PC-3 (cell line): Measurements from ENCODE around the gene VWA3B. TPM values are rescaled to one million over a fixed set of nuclear protein-coding genes. Genes with fewer than 3 reads are reported as not detected.

Source experiments
- ATAC-seq: fragments of 200-7000 bp; cut with Tn5 transposase; 2 replicates; pipeline ENCODE4 v1.9.1; 2020; ENCODE audit warnings: mild to moderate bottlenecking, moderate library complexity
- BruUV-seq: library from RNA; stranded (reverse); fragments of 400-500 nt; replicated peaks from 2 replicates; lab custom pipeline; 2021; lab: Mats Ljungman, UMichigan
- CTCF ChIA-PET: fragments of 300-600 bp; sonication (Branson Sonifier 250); formaldehyde crosslinking; loops from one replicate; lab custom pipeline; 2022; ENCODE audit warnings: antibody characterized with exemption; lab: Charles Lee
- POLR2A ChIA-PET: fragments of 300-600 bp; sonication (Branson Sonifier 250); formaldehyde crosslinking; loops from one replicate; lab custom pipeline; 2022; ENCODE audit warnings: antibody characterized with exemption; ENCODE audit not compliant: unreplicated experiment; lab: Charles Lee
- DNase-seq: peaks from one replicate; pipeline ENCODE4 v3.0.0-alpha.2; 2015
- H2AFZ ChIP-seq: fragments of 300-600 bp; sonication (generic); 2 replicates; pipeline ENCODE4 v1.6.0; 2016; ENCODE audit warnings: antibody characterized with exemption, low read length
- H3F3A ChIP-seq: fragments of 300-600 bp; sonication (generic); one replicate; pipeline ENCODE4 v1.6.0; 2017; ENCODE audit warnings: antibody characterized with exemption, low read length, control low read depth, mild to moderate bottlenecking; ENCODE audit not compliant: unreplicated experiment
- H3K27ac ChIP-seq: fragments of 300-600 bp; sonication (generic); 2 replicates; pipeline ENCODE4 v1.5.1; 2016; ENCODE audit warnings: mild to moderate bottlenecking, low read length
- H3K27me3 ChIP-seq: fragments of 300-600 bp; sonication (generic); 2 replicates; pipeline ENCODE4 v1.6.1; 2016; ENCODE audit warnings: low read length, mixed read lengths
- H3K36me3 ChIP-seq: fragments of 300-600 bp; sonication (generic); 2 replicates; pipeline ENCODE4 v1.6.1; 2016; ENCODE audit warnings: low read depth, mixed run types, low read length, mixed read lengths
- H3K4me1 ChIP-seq: fragments of 300-600 bp; sonication (generic); 2 replicates; pipeline ENCODE4 v1.5.1; 2016; ENCODE audit warnings: low read length; ENCODE audit not compliant: insufficient read depth
- H3K4me2 ChIP-seq: fragments of 300-600 bp; sonication (generic); 2 replicates; pipeline ENCODE4 v1.6.0; 2016; ENCODE audit warnings: low read length
- H3K4me3 ChIP-seq: fragments of 300-600 bp; sonication (generic); 2 replicates; pipeline ENCODE4 v1.5.1; 2016; ENCODE audit warnings: mild to moderate bottlenecking, low read length, mixed read lengths
- H3K79me2 ChIP-seq: fragments of 300-600 bp; sonication (generic); 2 replicates; pipeline ENCODE4 v1.6.1; 2017; ENCODE audit warnings: low read length, mixed read lengths
- H3K9ac ChIP-seq: fragments of 300-600 bp; sonication (generic); 2 replicates; pipeline ENCODE4 v1.6.0; 2016; ENCODE audit warnings: mild to moderate bottlenecking, low read length
- H3K9me2 ChIP-seq: fragments of 300-600 bp; sonication (generic); replicated peaks from 2 replicates; pipeline ENCODE4 v1.6.1; 2016; ENCODE audit warnings: mixed run types, low read length, mixed read lengths
- H3K9me3 ChIP-seq: fragments of 300-600 bp; sonication (generic); 2 replicates; pipeline ENCODE4 v1.6.1; 2016; ENCODE audit warnings: low read length, mixed read lengths
- H4K20me1 ChIP-seq: fragments of 300-600 bp; sonication (generic); 2 replicates; pipeline ENCODE4 v1.6.1; 2016; ENCODE audit warnings: low read length, mixed read lengths
- CTCF ChIP-seq: fragments of 300-600 bp; sonication (generic); conservative IDR thresholded peaks from 2 replicates; pipeline ENCODE4 v1.5.1; 2017; ENCODE audit warnings: antibody characterized with exemption, low read depth, mild to moderate bottlenecking, low read length
- EZH2 ChIP-seq: fragments of 300-600 bp; sonication (generic); IDR thresholded peaks from one replicate; pipeline ENCODE4 v1.6.1; 2017; ENCODE audit warnings: antibody characterized with exemption, mild to moderate bottlenecking, low read length; ENCODE audit not compliant: unreplicated experiment
- EZH2phosphoT487 ChIP-seq: fragments of 300-600 bp; sonication (generic); IDR thresholded peaks from 2 replicates; pipeline ENCODE4 v1.6.1; 2018; ENCODE audit warnings: mild to moderate bottlenecking, antibody characterized with exemption, low read length, borderline replicate concordance
- intact Hi-C: fragments of 100-400 bp; cut with micrococcal nuclease; formaldehyde crosslinking; loops from 2 replicates; pipeline ENCODE4 v1.9.0; 2023
- total RNA-seq: library from RNA; depleted of rRNA; stranded (reverse); fragments of >200 nt; gene quantifications from 2 replicates; pipeline ENCODE4 v1.2.3, GENCODE V29; 2014

VWA3B gene
- total RNA-seq, 1 experiment from 2014 or later: not detected

DNA sequence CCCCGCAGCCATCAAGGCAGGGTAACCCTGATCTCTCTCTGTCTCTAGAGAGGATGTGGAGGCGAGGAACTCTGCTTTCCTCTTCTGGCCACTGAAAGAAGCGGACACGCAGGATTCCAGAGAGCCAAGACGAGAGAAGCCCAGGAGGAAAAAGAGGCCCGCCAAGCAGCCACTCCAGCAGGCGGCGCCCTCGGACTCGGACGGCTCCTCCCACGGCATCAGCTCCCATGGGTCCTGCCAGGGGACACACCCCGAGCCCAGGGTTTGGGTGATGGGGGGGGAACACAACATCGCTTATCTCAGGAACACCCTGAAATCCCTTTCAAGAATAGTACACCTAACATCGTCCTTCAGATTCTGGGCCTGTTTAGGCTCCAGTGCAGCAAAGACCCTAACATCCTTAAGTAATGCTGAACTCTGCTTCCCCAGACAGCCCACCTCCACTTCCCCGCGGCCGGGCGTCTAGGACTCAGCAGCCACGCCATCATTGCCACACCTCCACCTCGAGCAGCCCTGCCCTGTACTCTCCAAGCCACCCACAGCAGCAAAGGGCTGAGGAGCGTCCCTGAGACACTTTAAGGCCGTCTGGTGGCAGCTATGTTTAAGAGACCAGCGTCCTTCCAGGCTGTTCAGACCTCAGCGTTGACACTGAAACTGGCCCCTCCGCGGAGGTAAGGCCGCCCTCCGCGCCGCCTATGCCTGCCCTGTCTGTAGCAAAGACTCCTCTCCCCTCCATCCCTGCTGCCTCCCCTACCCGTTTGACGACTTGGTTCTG is 225.0 kb downstream of the VWA3B start:
- no peaks in the 10 kb centered on the region for H3K27me3 ChIP-seq
- H3K79me2 ChIP-seq: no peaks in the 10 kb centered on the region
- H3K4me3 ChIP-seq: no peak overlapping the region
- CTCF ChIA-PET: no interaction called here
- TF ChIP-seq EZH2: no peak
- TF ChIP-seq CTCF: no peak; the same call in 1 of the 2 replicates
- no peak for TF ChIP-seq EZH2phosphoT487
- no peak overlapping the region for H3K4me2 ChIP-seq
- H4K20me1 ChIP-seq: no peaks in the 10 kb centered on the region
- intact Hi-C loops: no loop called here
- no peaks in the 10 kb centered on the region for H3K36me3 ChIP-seq
- H3K4me1 ChIP-seq: no peaks in the 10 kb centered on the region
- H3F3A ChIP-seq: no peaks in the 10 kb centered on the region
- H2AFZ ChIP-seq: no peak overlapping the region
- H3K9me2 ChIP-seq: no peaks in the 10 kb centered on the region
- POLR2A ChIA-PET: no interaction called here
- no peak overlapping the region for H3K9ac ChIP-seq
- no peak overlapping the region for H3K27ac ChIP-seq
- DNase-seq: no peak
- no peaks in the 10 kb centered on the region for H3K9me3 ChIP-seq
- BruUV-seq: no TSS peak
- ATAC-seq: no peak

DNA sequence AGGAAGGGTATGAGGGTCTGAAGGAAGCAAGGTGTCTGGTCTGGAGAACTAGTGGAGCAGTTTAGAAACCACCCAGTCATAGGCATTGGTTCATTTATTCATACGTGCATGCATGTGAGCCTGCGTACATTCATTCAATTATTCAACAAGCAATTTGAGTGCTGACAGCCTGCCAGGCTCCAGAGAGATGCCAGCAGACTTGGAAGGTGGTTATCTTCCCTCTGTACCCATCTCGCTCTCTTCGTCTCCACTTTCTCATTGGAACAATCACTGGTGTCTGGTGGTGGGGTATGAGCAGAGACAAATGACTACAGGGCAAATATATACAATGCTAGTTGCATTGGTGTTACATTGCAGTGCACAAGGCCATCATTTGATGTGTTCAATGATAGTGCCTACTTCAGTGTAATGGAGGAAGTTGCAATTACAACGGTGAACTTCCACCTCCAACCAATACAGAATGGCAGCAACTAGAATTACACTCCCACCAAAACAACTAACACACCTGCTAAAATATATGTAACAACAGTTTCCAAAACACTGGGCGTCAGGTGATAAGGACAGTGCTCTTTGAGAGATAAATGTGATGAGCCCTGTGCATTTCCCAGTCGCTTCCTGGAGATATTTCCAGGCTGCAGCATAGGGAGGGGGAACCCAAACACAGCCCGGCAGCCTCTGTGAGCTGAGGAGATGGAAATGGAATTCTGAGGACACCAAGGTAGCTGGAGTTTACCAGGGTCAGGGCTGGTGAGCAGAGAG is 226.7 kb downstream of the VWA3B start:
- DNase-seq (no peak), ATAC-seq (no peak)
- CTCF ChIA-PET: no interaction called here
- H3K36me3 ChIP-seq: no peaks in the 10 kb centered on the region
- no peaks in the 10 kb centered on the region for H3K9me3 ChIP-seq
- no peak overlapping the region for H3K9ac ChIP-seq
- POLR2A ChIA-PET: no interaction called here
- no peaks in the 10 kb centered on the region for H3K4me1 ChIP-seq
- intact Hi-C loops: no loop called here
- H4K20me1 ChIP-seq: no peaks in the 10 kb centered on the region
- TF ChIP-seq EZH2 (no peak), CTCF (no peak), EZH2phosphoT487 (no peak)
- no peak overlapping the region for H3K4me3 ChIP-seq
- BruUV-seq: no TSS peak
- H3F3A ChIP-seq: no peaks in the 10 kb centered on the region
- no peaks in the 10 kb centered on the region for H3K27me3 ChIP-seq
- no peak overlapping the region for H2AFZ ChIP-seq
- H3K79me2 ChIP-seq: no peaks in the 10 kb centered on the region
- H3K4me2 ChIP-seq: no peak overlapping the region
- no peak overlapping the region for H3K27ac ChIP-seq
- H3K9me2 ChIP-seq: no peaks in the 10 kb centered on the region

GRCh38 chr2:98314251-98314650 is 227.3 kb downstream of the VWA3B start:
- Histone ChIP-seq H4K20me1 (no peaks in the 10 kb centered on the region), H3K4me1 (no peaks in the 10 kb centered on the region), H3K9ac (no peak overlapping the region), H3F3A (no peaks in the 10 kb centered on the region), H3K27ac (no peak overlapping the region), H2AFZ (no peak overlapping the region), H3K9me2 (no peaks in the 10 kb centered on the region), H3K4me2 (no peak overlapping the region), H3K4me3 (no peak overlapping the region), H3K9me3 (no peaks in the 10 kb centered on the region), H3K36me3 (no peaks in the 10 kb centered on the region), H3K27me3 (no peaks in the 10 kb centered on the region), H3K79me2 (no peaks in the 10 kb centered on the region)
- intact Hi-C loops: no loop called here
- ChIA-PET CTCF (no interaction called here), POLR2A (no interaction called here)
- no TSS peak for BruUV-seq
- no peak for ATAC-seq
- TF ChIP-seq EZH2phosphoT487 (no peak), EZH2 (no peak), CTCF (no peak)
- DNase-seq: no peak
